A549 (cell line): ENCODE measurements around the gene FBXO34. TPM values are rescaled to one million over a fixed set of nuclear protein-coding genes. Genes with fewer than 3 reads are reported as not detected.

Source experiments
- ATAC-seq, 2 experiments: fragments of 200-7000 bp in 1 of 2; fragments of >200 bp in 1 of 2; cut with Nextera tagmentation in 1 of 2; cut with Tn5 transposase in 1 of 2; 3 replicates each; pipeline versions ENCODE4 v1.8.0 to v1.9.1; 2018 to 2020; ENCODE audit warnings: mild to moderate bottlenecking in 1 of 2, moderate library complexity in 1 of 2
- CTCF ChIA-PET: fragments of 300-600 bp; sonication (Branson Sonifier 250); formaldehyde crosslinking; extraction: SDS; loops from one replicate; lab custom pipeline; 2021; ENCODE audit warnings: antibody characterized with exemption, inconsistent platforms; lab: Yijun Ruan, JAX
- POLR2A ChIA-PET: fragments of 350-600 bp; formaldehyde crosslinking; extraction: SDS; loops from one replicate; lab custom pipeline; 2021; ENCODE audit warnings: antibody characterized with exemption, inconsistent platforms; lab: Yijun Ruan, JAX
- DNase-seq, 2 experiments: peaks; one replicate each; pipeline versions ENCODE4 v3.0.0 to v3.0.0-alpha.2; 2011 to 2016; ENCODE audit warnings: low read depth in 1 of 2, low spot score in 1 of 2
- FAIRE-seq: peaks from 2 replicates; lab custom pipeline; 2011; peaks lifted over from hg19 to GRCh38; lab: Jason Lieb, UNC
- H3K27ac ChIP-seq, 2 experiments: fragments of >200 bp; sonication (Bioruptor Twin); formaldehyde crosslinking; 3 replicates each; pipeline ENCODE4 v1.5.1; 2016 to 2017
- H3K4me1 ChIP-seq: fragments of >200 bp; sonication (Bioruptor Twin); formaldehyde crosslinking; 3 replicates; pipeline ENCODE4 v1.6.1; 2016
- H3K4me2 ChIP-seq: fragments of >200 bp; sonication (Bioruptor Twin); formaldehyde crosslinking; 3 replicates; pipeline ENCODE4 v1.6.1; 2016
- H3K4me3 ChIP-seq: fragments of >200 bp; sonication (Bioruptor Twin); formaldehyde crosslinking; 3 replicates; pipeline ENCODE4 v1.5.1; 2016
- H3K9me3 ChIP-seq: fragments of >200 bp; sonication (Bioruptor Twin); formaldehyde crosslinking; 3 replicates; pipeline ENCODE4 v1.6.1; 2016
- CEBPB ChIP-seq, 2 experiments: fragments of >200 bp in 1 of 2; sonication (Bioruptor Twin) in 1 of 2; formaldehyde crosslinking in 1 of 2; IDR thresholded peaks; 2 replicates each; pipeline ENCODE4 v1.6.1; 2012 to 2016
- CHD4 ChIP-seq: fragments of 200-600 bp; sonication (generic); IDR thresholded peaks from 2 replicates; pipeline ENCODE4 v1.6.1; 2016; ENCODE audit warnings: antibody characterized with exemption, mild to moderate bottlenecking, borderline replicate concordance
- EHF ChIP-seq: fragments of 250-450 bp; sonication (Bioruptor Pico); IDR thresholded peaks from 2 replicates; pipeline ENCODE4 v1.5.0; 2020; ENCODE audit warnings: mild to moderate bottlenecking
- FOXS1 ChIP-seq: fragments of 250-450 bp; sonication (Bioruptor Pico); IDR thresholded peaks from 2 replicates; pipeline ENCODE4 v1.5.0; 2020; ENCODE audit warnings: mild to moderate bottlenecking, moderate library complexity
- HDAC2 ChIP-seq: fragments of 200-600 bp; sonication (generic); IDR thresholded peaks from 2 replicates; pipeline ENCODE4 v1.6.1; 2016
- HOXA7 ChIP-seq: fragments of 250-450 bp; sonication (Bioruptor Pico); IDR thresholded peaks from 2 replicates; pipeline ENCODE4 v1.5.0; 2020; ENCODE audit warnings: mild to moderate bottlenecking, moderate library complexity
- JUN ChIP-seq, 2 experiments: fragments of >200 bp; sonication (Bioruptor Twin); formaldehyde crosslinking; IDR thresholded peaks; 2 replicates in 1 of 2; 3 replicates in 1 of 2; pipeline ENCODE4 v1.6.1; 2016 to 2017
- JUNB ChIP-seq: fragments of >200 bp; sonication (Bioruptor Twin); formaldehyde crosslinking; IDR thresholded peaks from 2 replicates; pipeline ENCODE4 v1.6.1; 2016
- KDM1A ChIP-seq: fragments of 200-600 bp; sonication (generic); IDR thresholded peaks from 2 replicates; pipeline ENCODE4 v1.6.1; 2016; ENCODE audit warnings: low read depth, mild to moderate bottlenecking
- MYC ChIP-seq: IDR thresholded peaks from 2 replicates; pipeline ENCODE4 v1.6.1; 2012; ENCODE audit warnings: mild to moderate bottlenecking, inconsistent platforms, low read length, improper control_type of control experiment, borderline replicate concordance
- NFE2L2 ChIP-seq: fragments of 150-350 bp; conservative IDR thresholded peaks from 2 replicates; pipeline ENCODE4 v1.6.1; 2014; ENCODE audit warnings: low read length
- PHF8 ChIP-seq: fragments of 200-600 bp; sonication (generic); IDR thresholded peaks from 2 replicates; pipeline ENCODE4 v1.6.1; 2016; ENCODE audit warnings: low read depth, mild to moderate bottlenecking, antibody characterized with exemption, moderate library complexity, borderline replicate concordance
- POLR2AphosphoS2 ChIP-seq: conservative IDR thresholded peaks from 2 replicates; pipeline ENCODE4 v1.6.1; 2012; ENCODE audit warnings: low read length, improper control_type of control experiment, inconsistent platforms
- TFCP2L1 ChIP-seq: fragments of 250-450 bp; sonication (Bioruptor Pico); IDR thresholded peaks from 2 replicates; pipeline ENCODE4 v1.5.0; 2021; ENCODE audit warnings: mild to moderate bottlenecking
- ZSCAN20 ChIP-seq: fragments of 250-450 bp; sonication (Bioruptor Pico); IDR thresholded peaks from 2 replicates; pipeline ENCODE4 v1.8.0; 2022; ENCODE audit warnings: mild to moderate bottlenecking, moderate library complexity
- WGBS: methylation state at CpG from one replicate; pipeline ENCODE4 v1.1.6; 2017; ENCODE audit errors: missing lambda C conversion rate; 5-methylcytosine and 5-hydroxymethylcytosine counted together
- polyA plus RNA-seq, 4 experiments: library from polyadenylated mRNA; depleted of rRNA in 3 of 4; stranded (reverse); fragments of >200 nt; fragmentation: RNase III in 1 of 4; extraction: RNeasy Plus Mini Kit Qiagen cat#74134 plus additional on column Dnase treatment in 1 of 4; gene quantifications; 2 replicates in 3 of 4; 3 replicates in 1 of 4; pipeline ENCODE4 v1.2.3, GENCODE V29; 2011 to 2017
- TF ChIP-seq, protein P1 (sequence below): fragments of >200 bp; sonication (Bioruptor Twin); formaldehyde crosslinking; IDR thresholded peaks from 3 replicates; pipeline ENCODE4 v1.6.1; 2016
- TF ChIP-seq, protein P2 (sequence below): IDR thresholded peaks from 2 replicates; pipeline ENCODE4 v1.6.1; 2012
- TF ChIP-seq, protein P3 (sequence below): IDR thresholded peaks from 2 replicates; pipeline ENCODE4 v1.6.1; 2012; ENCODE audit warnings: low read depth, borderline replicate concordance
- TF ChIP-seq, protein P4 (sequence below): fragments of 150-350 bp; IDR thresholded peaks from 2 replicates; pipeline ENCODE4 v1.6.1; 2014; ENCODE audit warnings: low read depth, mild to moderate bottlenecking, low read length

FBXO34 gene
- polyA plus RNA-seq, 2 of the 4 experiments (the other 2 are of a cell fraction): 15.4 to 28.0 TPM

DNA sequence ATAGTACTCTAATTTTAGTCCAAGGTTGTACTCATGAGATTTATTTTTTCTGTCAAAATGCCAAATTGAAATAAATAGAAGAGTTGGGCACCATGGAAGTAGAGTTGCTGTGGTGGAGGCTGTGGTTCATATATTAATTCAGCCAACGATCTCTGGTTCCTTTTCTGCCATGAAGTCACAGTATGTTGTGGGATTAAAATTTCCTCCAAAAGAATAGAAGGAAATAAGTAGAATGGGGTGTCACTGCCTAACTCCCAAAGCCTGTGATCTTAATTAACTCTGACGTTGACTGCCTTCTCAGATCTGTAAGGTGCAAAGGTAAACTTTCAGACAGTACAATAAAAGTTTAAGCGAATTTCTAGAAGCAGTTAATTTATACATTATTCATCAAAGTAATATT is 37.6 kb upstream of the FBXO34 start:
- DNase-seq: no peak
- H3K4me3 ChIP-seq: no peak overlapping the region
- ATAC-seq: no peak
- ChIA-PET POLR2A (no interaction called here), CTCF (no interaction called here)
- H3K9me3 ChIP-seq: no peaks in the 10 kb centered on the region
- H3K4me1 ChIP-seq: no peaks in the 10 kb centered on the region
- FAIRE-seq: no peak
- 13% methylated on average over 3 of the region's 3 CpGs for WGBS
- no peak overlapping the region for H3K4me2 ChIP-seq
- no peak overlapping the region for H3K27ac ChIP-seq
- no peak for TF ChIP-seq HDAC2
- TF ChIP-seq KDM1A: no peak
- TF ChIP-seq FOXS1 (CRISPR knock-in tag): no peak
- TF ChIP-seq POLR2AphosphoS2: no peak
- no peak for TF ChIP-seq CHD4
- TF ChIP-seq CEBPB (IDR thresholded peaks at IDR 0.05): no peak
- TF ChIP-seq MYC: no peak

DNA sequence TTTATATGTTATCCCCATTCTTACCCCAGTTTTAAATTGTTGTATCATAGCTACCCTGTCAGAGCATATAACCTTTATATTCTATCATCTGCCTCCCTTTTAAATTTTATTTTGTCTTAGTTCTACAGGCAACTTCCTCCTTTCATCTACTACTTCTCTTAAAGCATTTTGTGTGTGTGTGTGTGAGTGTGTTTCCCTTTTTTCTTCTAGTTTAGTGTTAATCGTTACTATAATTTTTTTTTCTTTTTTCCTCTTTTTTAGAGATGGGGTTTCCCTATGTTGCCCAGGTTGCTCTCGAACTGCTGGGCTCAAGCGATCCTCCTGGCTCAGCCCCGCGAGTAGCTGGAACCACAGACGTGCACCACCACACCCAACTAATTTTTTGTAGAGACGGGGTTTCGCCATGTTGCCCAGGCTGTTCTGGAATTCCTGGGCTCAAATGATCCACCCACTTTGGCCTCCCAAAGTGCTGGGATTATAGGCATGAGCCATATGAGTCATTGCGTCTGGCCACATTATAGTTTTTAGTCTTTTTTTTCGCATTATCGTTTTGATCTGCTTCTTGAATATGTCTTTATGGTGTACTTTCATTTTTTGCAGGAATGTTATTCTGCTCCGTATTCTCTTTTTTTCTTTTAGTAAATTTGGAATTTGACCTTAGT is 33.1 kb upstream of the FBXO34 start:
- TF ChIP-seq, protein P1, sequence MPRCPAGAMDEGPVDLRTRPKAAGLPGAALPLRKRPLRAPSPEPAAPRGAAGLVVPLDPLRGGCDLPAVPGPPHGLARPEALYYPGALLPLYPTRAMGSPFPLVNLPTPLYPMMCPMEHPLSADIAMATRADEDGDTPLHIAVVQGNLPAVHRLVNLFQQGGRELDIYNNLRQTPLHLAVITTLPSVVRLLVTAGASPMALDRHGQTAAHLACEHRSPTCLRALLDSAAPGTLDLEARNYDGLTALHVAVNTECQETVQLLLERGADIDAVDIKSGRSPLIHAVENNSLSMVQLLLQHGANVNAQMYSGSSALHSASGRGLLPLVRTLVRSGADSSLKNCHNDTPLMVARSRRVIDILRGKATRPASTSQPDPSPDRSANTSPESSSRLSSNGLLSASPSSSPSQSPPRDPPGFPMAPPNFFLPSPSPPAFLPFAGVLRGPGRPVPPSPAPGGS: no peak
- TF ChIP-seq TFCP2L1 (CRISPR knock-in tag) (no peak), PHF8 (no peak), ZSCAN20 (CRISPR knock-in tag) (no peak), CEBPB (IDR thresholded peaks at IDR 0.05) (no peak), MYC (no peak), JUN (IDR thresholded peaks at IDR 0.05) (no peak), CHD4 (no peak), NFE2L2 (no peak), EHF (CRISPR knock-in tag) (no peak), JUNB (no peak), FOXS1 (CRISPR knock-in tag) (no peak), HOXA7 (CRISPR knock-in tag) (no peak), HDAC2 (no peak)
- TF ChIP-seq, protein P2, sequence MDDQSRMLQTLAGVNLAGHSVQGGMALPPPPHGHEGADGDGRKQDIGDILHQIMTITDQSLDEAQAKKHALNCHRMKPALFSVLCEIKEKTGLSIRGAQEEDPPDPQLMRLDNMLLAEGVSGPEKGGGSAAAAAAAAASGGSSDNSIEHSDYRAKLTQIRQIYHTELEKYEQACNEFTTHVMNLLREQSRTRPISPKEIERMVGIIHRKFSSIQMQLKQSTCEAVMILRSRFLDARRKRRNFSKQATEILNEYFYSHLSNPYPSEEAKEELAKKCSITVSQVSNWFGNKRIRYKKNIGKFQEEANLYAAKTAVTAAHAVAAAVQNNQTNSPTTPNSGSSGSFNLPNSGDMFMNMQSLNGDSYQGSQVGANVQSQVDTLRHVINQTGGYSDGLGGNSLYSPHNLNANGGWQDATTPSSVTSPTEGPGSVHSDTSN: no peak
- TF ChIP-seq, protein P3, sequence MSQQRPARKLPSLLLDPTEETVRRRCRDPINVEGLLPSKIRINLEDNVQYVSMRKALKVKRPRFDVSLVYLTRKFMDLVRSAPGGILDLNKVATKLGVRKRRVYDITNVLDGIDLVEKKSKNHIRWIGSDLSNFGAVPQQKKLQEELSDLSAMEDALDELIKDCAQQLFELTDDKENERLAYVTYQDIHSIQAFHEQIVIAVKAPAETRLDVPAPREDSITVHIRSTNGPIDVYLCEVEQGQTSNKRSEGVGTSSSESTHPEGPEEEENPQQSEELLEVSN: no peak
- no peak for DNase-seq
- POLR2A ChIA-PET: no interaction called here
- no peak overlapping the region for H3K27ac ChIP-seq
- CTCF ChIA-PET: interaction anchor here (2.3 kb wide), 1 partner anchor 8 kb away, joined by 11 read pairs; no protein-coding TSS in a partner anchor
- WGBS: 80% methylated on average over 12 of the region's 12 CpGs
- FAIRE-seq: no peak
- no peak overlapping the region for H3K4me2 ChIP-seq
- no peaks in the 10 kb centered on the region for H3K4me1 ChIP-seq
- ATAC-seq: no peak
- H3K9me3 ChIP-seq: no peaks in the 10 kb centered on the region
- H3K4me3 ChIP-seq: no peak overlapping the region

DNA sequence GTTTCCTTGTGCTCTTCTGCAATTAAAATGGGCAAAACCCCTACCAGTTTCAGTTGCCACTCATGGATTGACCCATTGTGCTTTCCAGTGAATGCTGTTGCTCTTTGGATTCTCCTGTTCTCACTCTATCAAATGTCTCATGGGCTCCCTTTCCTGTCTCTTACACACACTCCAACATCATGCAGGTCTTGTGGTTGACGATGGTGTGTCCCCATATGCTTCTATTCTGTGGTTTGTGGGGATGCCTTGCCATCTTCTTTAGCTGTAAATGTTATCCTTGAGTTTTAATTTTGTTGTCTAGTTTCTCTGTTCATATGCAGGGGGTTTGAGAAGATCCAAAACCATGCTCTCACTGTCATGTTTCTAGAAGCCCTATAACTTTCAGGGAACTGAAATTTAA is 31.9 kb upstream of the FBXO34 start:
- WGBS: 25% methylated on average over 1 of the region's 1 CpG
- ATAC-seq (no peak), FAIRE-seq (no peak)
- POLR2A ChIA-PET: no interaction called here
- Histone ChIP-seq H3K4me3 (no peak overlapping the region), H3K27ac (no peak overlapping the region), H3K4me1 (no peaks in the 10 kb centered on the region)
- CTCF ChIA-PET: no interaction called here
- TF ChIP-seq, protein P4, sequence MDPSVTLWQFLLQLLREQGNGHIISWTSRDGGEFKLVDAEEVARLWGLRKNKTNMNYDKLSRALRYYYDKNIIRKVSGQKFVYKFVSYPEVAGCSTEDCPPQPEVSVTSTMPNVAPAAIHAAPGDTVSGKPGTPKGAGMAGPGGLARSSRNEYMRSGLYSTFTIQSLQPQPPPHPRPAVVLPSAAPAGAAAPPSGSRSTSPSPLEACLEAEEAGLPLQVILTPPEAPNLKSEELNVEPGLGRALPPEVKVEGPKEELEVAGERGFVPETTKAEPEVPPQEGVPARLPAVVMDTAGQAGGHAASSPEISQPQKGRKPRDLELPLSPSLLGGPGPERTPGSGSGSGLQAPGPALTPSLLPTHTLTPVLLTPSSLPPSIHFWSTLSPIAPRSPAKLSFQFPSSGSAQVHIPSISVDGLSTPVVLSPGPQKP: no peak
- TF ChIP-seq, all 56 proteins: peak for 0
- no peak for DNase-seq
- no peaks in the 10 kb centered on the region for H3K9me3 ChIP-seq
- H3K4me2 ChIP-seq: no peak overlapping the region
